GM19043 (cell line): Measurements from ENCODE around the gene LRP1-AS.

Source experiments
- ATAC-seq: cut with Tn5 transposase; IDR thresholded peaks from one replicate; pipeline ENCODE4 v1.9.1; 2021; ENCODE audit warnings: low read depth; ENCODE audit not compliant: unreplicated experiment

Gene LRP1-AS

GRCh38 chr12:57142727-57143126, 4.7 kb downstream of the LRP1-AS start:
- no peak for ATAC-seq

- no peak for ATAC-seq
Measured at GRCh38 chr12:57142121-57142520, 5.3 kb downstream of the LRP1-AS start.

GRCh38 chr12:57141249-57141648, 6.2 kb downstream of the LRP1-AS start:
- no peak for ATAC-seq

- no peak for ATAC-seq
Measured at GRCh38 chr12:57139796-57140649, 7.4 kb downstream of the LRP1-AS start.

- no peak for ATAC-seq
Measured at GRCh38 chr12:57138526-57139272, 8.7 kb downstream of the LRP1-AS start.

GRCh38 chr12:57135527-57136326, 11.7 kb downstream of the LRP1-AS start:
- no peak for ATAC-seq

- ATAC-seq = no peak
Measured at GRCh38 chr12:57134949-57135348, 12.5 kb downstream of the LRP1-AS start.

- no peak for ATAC-seq
Measured at GRCh38 chr12:57133916-57134315, 13.5 kb downstream of the LRP1-AS start.

GRCh38 chr12:57133013-57133569, 14.3 kb downstream of the LRP1-AS start:
- ATAC-seq = no peak

- ATAC-seq = no peak
Measured at GRCh38 chr12:57131896-57132744, 15.3 kb downstream of the LRP1-AS start.

- ATAC-seq = no peak
Measured at GRCh38 chr12:57130941-57131340, 16.5 kb downstream of the LRP1-AS start.

- ATAC-seq = no peak
Measured at GRCh38 chr12:57129889-57130288, 17.5 kb downstream of the LRP1-AS start.

- ATAC-seq = no peak
Measured at GRCh38 chr12:57129321-57129842, 18.0 kb downstream of the LRP1-AS start.

GRCh38 chr12:57128519-57129247, 18.7 kb downstream of the LRP1-AS start:
- ATAC-seq = no peak

GRCh38 chr12:57127726-57128518, 19.5 kb downstream of the LRP1-AS start, which contains the start of gene LRP1:
Gene LRP1, plus strand, starts transcription at chr12:57128483. Its CDS starts 482 bp downstream, at chr12:57128965.
- ATAC-seq = no peak

- ATAC-seq = no peak
Measured at GRCh38 chr12:57127101-57127725, 20.2 kb downstream of the LRP1-AS start.

GRCh38 chr12:57126561-57126960, 20.9 kb downstream of the LRP1-AS start:
- no peak for ATAC-seq
